Measurements from ENCODE around the gene HSD17B3. TPM values are rescaled to one million over a fixed set of nuclear protein-coding genes. Genes with fewer than 3 reads are reported as not detected.

Gene HSD17B3
- total RNA-seq, 4 donors from 2014 or later: 1.2 to 1.7 (median 1.5) TPM; not detected in 1

- WGBS: 45% methylated on average over 9 of the region's 9 CpGs
- Histone ChIP-seq H3K36me3 (no peaks in the 10 kb centered on the region), H3K27me3 (no peaks in the 10 kb centered on the region), H3K4me1 (no peaks in the 10 kb centered on the region), H3K27ac (no peak overlapping the region), H3K4me3 (no peak overlapping the region), H3K9me3 (no peaks in the 10 kb centered on the region)
- no peak for TF ChIP-seq POLR2AphosphoS5 (IDR thresholded peaks at IDR 0.05)
- no peak for TF ChIP-seq CTCF (IDR thresholded peaks at IDR 0.05)
- no peak for TF ChIP-seq EP300 (IDR thresholded peaks at IDR 0.05)
- TF ChIP-seq POLR2A (IDR thresholded peaks at IDR 0.05): no peak
- DNase-seq (ENCODE audit: low spot score in 2 of 2): no peak
Observed at GRCh38 chr9:96256800-96257199, 45.2 kb downstream of the HSD17B3 start.

- TF ChIP-seq POLR2A (IDR thresholded peaks at IDR 0.05): no peak
- TF ChIP-seq POLR2AphosphoS5 (IDR thresholded peaks at IDR 0.05): no peak
- no peak for TF ChIP-seq CTCF (IDR thresholded peaks at IDR 0.05)
- no peak for TF ChIP-seq EP300 (IDR thresholded peaks at IDR 0.05)
- 88% methylated on average over 18 of the region's 18 CpGs for whole genome bisulfite sequencing
Observed at GRCh38 chr9:96255698-96256097, 46.3 kb downstream of the HSD17B3 start.

GRCh38 chr9:96253059-96253696, 48.8 kb downstream of the HSD17B3 start:
- H3K4me1 ChIP-seq: no peaks in the 10 kb centered on the region
- no peak for TF ChIP-seq EP300 (IDR thresholded peaks at IDR 0.05)
- no peak for TF ChIP-seq CTCF (IDR thresholded peaks at IDR 0.05)
- TF ChIP-seq POLR2AphosphoS5 (IDR thresholded peaks at IDR 0.05): no peak
- no peak for TF ChIP-seq POLR2A (IDR thresholded peaks at IDR 0.05)
- no peaks in the 10 kb centered on the region for H3K36me3 ChIP-seq
- no peak overlapping the region for H3K4me3 ChIP-seq
- DNase-seq (ENCODE audit: low spot score in 2 of 2): no peak
- 71% methylated on average over 11 of the region's 11 CpGs for WGBS
- no peak overlapping the region for H3K27ac ChIP-seq
- H3K27me3 ChIP-seq: no peaks in the 10 kb centered on the region
- H3K9me3 ChIP-seq: no peaks in the 10 kb centered on the region

More at GRCh38 chr9:96255698-96256097, 46.3 kb downstream of the HSD17B3 start:
- no peaks in the 10 kb centered on the region for H3K9me3 ChIP-seq
- no peaks in the 10 kb centered on the region for H3K27me3 ChIP-seq
- no peak overlapping the region for H3K27ac ChIP-seq
- H3K4me3 ChIP-seq: no peak overlapping the region
- no peak for DNase-seq (ENCODE audit: low spot score in 2 of 2)
- H3K36me3 ChIP-seq: no peaks in the 10 kb centered on the region
- H3K4me1 ChIP-seq: no peaks in the 10 kb centered on the region

- 94% methylated on average over 4 of the region's 4 CpGs for WGBS
Observed at GRCh38 chr9:96251451-96251850, 50.5 kb downstream of the HSD17B3 start.

More at GRCh38 chr9:96251451-96251850, 50.5 kb downstream of the HSD17B3 start:
- no peak for TF ChIP-seq POLR2AphosphoS5 (IDR thresholded peaks at IDR 0.05)
- no peak for TF ChIP-seq POLR2A (IDR thresholded peaks at IDR 0.05)
- TF ChIP-seq EP300 (IDR thresholded peaks at IDR 0.05): no peak
- TF ChIP-seq CTCF (IDR thresholded peaks at IDR 0.05): no peak
- H3K4me1 ChIP-seq: no peaks in the 10 kb centered on the region
- H3K9me3 ChIP-seq: no peaks in the 10 kb centered on the region
- no peaks in the 10 kb centered on the region for H3K27me3 ChIP-seq
- no peak for DNase-seq (ENCODE audit: low spot score in 2 of 2)
- no peaks in the 10 kb centered on the region for H3K36me3 ChIP-seq
- H3K4me3 ChIP-seq: no peak overlapping the region
- H3K27ac ChIP-seq: no peak overlapping the region

All from suprapubic skin (tissue), 4 donors.